ENCODE measurements around the gene ZNF512.

The ZNF512 gene

DNA sequence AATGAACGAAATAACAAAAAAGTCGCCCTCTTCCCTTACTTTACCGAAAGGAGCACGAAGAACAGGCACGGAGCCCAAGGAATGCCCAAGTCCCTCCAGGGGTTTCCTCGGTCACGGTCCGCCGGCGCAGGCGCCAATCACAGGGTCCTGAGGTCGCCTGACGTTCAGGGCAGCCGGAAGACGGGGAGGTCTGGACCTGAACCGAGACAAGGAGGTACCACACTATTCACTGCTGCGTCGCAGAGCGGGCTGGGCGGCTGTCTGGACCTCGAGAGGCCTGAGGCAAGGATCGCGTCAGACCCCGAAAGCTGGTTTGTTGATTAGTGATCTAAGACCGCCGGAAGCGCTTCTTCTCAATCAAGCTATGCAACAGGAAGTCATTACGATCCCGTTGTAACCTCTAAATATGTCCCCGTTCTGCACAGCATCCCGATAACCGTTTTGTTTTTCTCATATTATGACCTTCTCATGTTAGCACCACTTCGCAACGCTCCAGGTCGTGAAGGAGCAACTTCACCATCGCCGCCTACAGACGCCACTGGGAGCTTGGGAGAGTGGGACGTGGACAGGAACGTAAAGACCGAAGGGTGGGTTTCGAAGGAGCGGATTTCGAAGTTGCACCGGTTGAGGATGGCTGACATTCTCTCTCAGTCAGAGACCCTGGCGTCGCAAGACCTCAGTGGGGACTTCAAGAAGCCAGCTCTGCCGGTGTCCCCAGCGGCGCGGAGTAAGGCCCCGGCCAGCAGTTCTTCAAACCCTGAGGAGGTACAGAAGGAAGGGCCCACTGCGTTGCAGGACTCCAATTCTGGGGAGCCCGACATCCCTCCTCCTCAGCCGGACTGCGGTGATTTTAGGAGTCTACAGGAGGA, 80.7 kb downstream of the ZNF512 start, which contains the start of the genes SLC4A1AP and SUPT7L:
Gene SLC4A1AP, plus strand, starts transcription at position 605 of the 869 bp plus-strand sequence. Its CDS starts 26 bp downstream, at position 631.
Gene SUPT7L, minus strand, starts transcription at position 330 of the 869 bp plus-strand sequence. CDS start 1,422 bp downstream, outside the sequence.
- Histone ChIP-seq H2BK12ac (ENCODE audit: low read length) (no peak within 1 kb of the TSS), H3K36me3 (replicated peaks in 1 of 2; ENCODE audit: control insufficient read depth in 2 of 2, insufficient read depth in 2 of 2, low read length in 2 of 2) (peaks cover 9 to 64% of the 10 kb centered on the region in 2 donors)
- DNase-seq (ENCODE audit: low spot score): peak; percentile 92

DNA sequence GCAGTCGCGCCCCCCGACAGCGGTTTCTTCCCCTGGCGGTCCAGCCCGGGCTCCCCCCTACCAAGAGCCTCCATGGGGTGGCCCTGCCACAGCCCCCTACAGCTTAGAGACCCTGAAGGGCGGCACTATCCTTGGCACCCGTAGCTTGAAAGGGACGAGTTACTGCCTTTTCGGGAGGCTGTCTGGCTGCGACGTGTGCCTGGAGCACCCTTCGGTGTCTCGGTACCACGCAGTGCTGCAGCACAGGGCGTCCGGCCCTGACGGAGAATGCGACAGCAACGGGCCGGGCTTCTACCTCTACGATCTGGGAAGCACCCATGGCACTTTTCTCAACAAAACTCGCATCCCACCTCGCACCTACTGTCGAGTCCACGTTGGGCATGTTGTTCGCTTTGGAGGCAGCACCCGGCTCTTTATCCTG, 81.3 kb downstream of the ZNF512 start:
- no peak overlapping the region for H2BK15ac ChIP-seq (ENCODE audit: low read length)
- no peaks in the 10 kb centered on the region for H3K9me3 ChIP-seq (replicated peaks in 1 of 2; ENCODE audit: control insufficient read depth in 2 of 2, insufficient read depth in 1 of 2, low read depth in 1 of 2, low read length in 2 of 2)
- peaks cover 4% of the 10 kb centered on the region for H3K79me1 ChIP-seq (ENCODE audit: low read depth, low read length)
- no peak overlapping the region for H3K23ac ChIP-seq (ENCODE audit: low read depth, low read length, poor library complexity)
- H3K4ac ChIP-seq (ENCODE audit: low read length): no peak overlapping the region
- H2AK5ac ChIP-seq (ENCODE audit: low read depth, low read length): peak overlapping the region; percentile 72
- no CpG with 5 or more reads among the region's 28 CpGs for WGBS, 2 donors (ENCODE audit: extremely low coverage in 2 of 2, insufficient read length in 2 of 2, insufficient replicate concordance in 1 of 2)
- H2AFZ ChIP-seq (ENCODE audit: low read length): peak overlapping the region; percentile 82
- peak overlapping the region; percentile 57 for H3K14ac ChIP-seq (ENCODE audit: low read length)
- H2BK120ac ChIP-seq (ENCODE audit: low read depth, low read length): peak overlapping the region; percentile 85
- DNase-seq (ENCODE audit: low spot score): peak; percentile 2
- no peak overlapping the region for H3K27ac ChIP-seq (replicated peaks; ENCODE audit: low read length)
- H4K91ac ChIP-seq (ENCODE audit: low read depth, low read length, poor library complexity): no peak overlapping the region
- peaks cover 11 to 64% of the 10 kb centered on the region in 2 donors for H3K36me3 ChIP-seq (replicated peaks in 1 of 2; ENCODE audit: control insufficient read depth in 2 of 2, insufficient read depth in 2 of 2, low read length in 2 of 2)
- H3K4me1 ChIP-seq (ENCODE audit: control insufficient read depth in 2 of 2, insufficient read depth in 1 of 2, low read depth in 1 of 2, low read length in 2 of 2): peaks cover 5 to 12% of the 10 kb centered on the region in 2 donors
- H3K4me2 ChIP-seq (ENCODE audit: insufficient read depth, low read length, poor library complexity, severe bottlenecking): peak overlapping the region; percentile 99
- peak overlapping the region; percentile 94 for H4K8ac ChIP-seq (ENCODE audit: low read depth, low read length)
- no peak overlapping the region for H2BK12ac ChIP-seq (ENCODE audit: low read length)
- H3K18ac ChIP-seq (ENCODE audit: low read length): peak overlapping the region; percentile 30
- peak overlapping the region; percentile 82 to 88 for H3K4me3 ChIP-seq (ENCODE audit: low read length in 2 of 2)
- peak overlapping the region; percentile 87 for H3K9ac ChIP-seq (ENCODE audit: low read depth, low read length, poor library complexity)
- no peak overlapping the region for H2BK5ac ChIP-seq (ENCODE audit: low read length)
- no peaks in the 10 kb centered on the region for H3K27me3 ChIP-seq (ENCODE audit: control insufficient read depth in 3 of 3, insufficient read depth in 3 of 3, low read depth in 1 of 3, low read length in 3 of 3)

More for the DNA sequence above, 80.7 kb downstream of the ZNF512 start, which contains the start of the genes SLC4A1AP and SUPT7L:
- H3K4me3 ChIP-seq (ENCODE audit: low read length in 2 of 2): peak within 1 kb of the TSS; percentile 82 to 88
- H4K91ac ChIP-seq (ENCODE audit: low read depth, low read length, poor library complexity): no peak within 1 kb of the TSS
- peak within 1 kb of the TSS; percentile 89 for H3K18ac ChIP-seq (ENCODE audit: low read length)
- H2AK5ac ChIP-seq (ENCODE audit: low read depth, low read length): peak within 1 kb of the TSS; percentile 72
- WGBS, 2 donors (ENCODE audit: extremely low coverage in 2 of 2, insufficient read length in 2 of 2, insufficient replicate concordance in 1 of 2): no CpG with 5 or more reads among the region's 56 CpGs
- H3K4me1 ChIP-seq (ENCODE audit: control insufficient read depth in 2 of 2, insufficient read depth in 1 of 2, low read depth in 1 of 2, low read length in 2 of 2): peaks cover 5 to 12% of the 10 kb centered on the region in 2 donors
- H3K23ac ChIP-seq (ENCODE audit: low read depth, low read length, poor library complexity): peak within 1 kb of the TSS; percentile 17
- H4K8ac ChIP-seq (ENCODE audit: low read depth, low read length): peak within 1 kb of the TSS; percentile 94
- H2BK5ac ChIP-seq (ENCODE audit: low read length): peak within 1 kb of the TSS; percentile 0
- H3K9me3 ChIP-seq (replicated peaks in 1 of 2; ENCODE audit: control insufficient read depth in 2 of 2, insufficient read depth in 1 of 2, low read depth in 1 of 2, low read length in 2 of 2): no peaks in the 10 kb centered on the region
- H2AFZ ChIP-seq (ENCODE audit: low read length): peak within 1 kb of the TSS; percentile 82
- peak within 1 kb of the TSS; percentile 57 for H3K14ac ChIP-seq (ENCODE audit: low read length)
- peak within 1 kb of the TSS; percentile 71 for H3K27ac ChIP-seq (replicated peaks; ENCODE audit: low read length)
- H2BK120ac ChIP-seq (ENCODE audit: low read depth, low read length): peak within 1 kb of the TSS; percentile 85
- H3K4ac ChIP-seq (ENCODE audit: low read length): no peak within 1 kb of the TSS
- H2BK15ac ChIP-seq (ENCODE audit: low read length): no peak within 1 kb of the TSS
- H3K27me3 ChIP-seq (ENCODE audit: control insufficient read depth in 3 of 3, insufficient read depth in 3 of 3, low read depth in 1 of 3, low read length in 3 of 3): no peaks in the 10 kb centered on the region
- peaks cover 4% of the 10 kb centered on the region for H3K79me1 ChIP-seq (ENCODE audit: low read depth, low read length)
- H3K4me2 ChIP-seq (ENCODE audit: insufficient read depth, low read length, poor library complexity, severe bottlenecking): peak within 1 kb of the TSS; percentile 99
- peak within 1 kb of the TSS; percentile 87 for H3K9ac ChIP-seq (ENCODE audit: low read depth, low read length, poor library complexity)

DNA sequence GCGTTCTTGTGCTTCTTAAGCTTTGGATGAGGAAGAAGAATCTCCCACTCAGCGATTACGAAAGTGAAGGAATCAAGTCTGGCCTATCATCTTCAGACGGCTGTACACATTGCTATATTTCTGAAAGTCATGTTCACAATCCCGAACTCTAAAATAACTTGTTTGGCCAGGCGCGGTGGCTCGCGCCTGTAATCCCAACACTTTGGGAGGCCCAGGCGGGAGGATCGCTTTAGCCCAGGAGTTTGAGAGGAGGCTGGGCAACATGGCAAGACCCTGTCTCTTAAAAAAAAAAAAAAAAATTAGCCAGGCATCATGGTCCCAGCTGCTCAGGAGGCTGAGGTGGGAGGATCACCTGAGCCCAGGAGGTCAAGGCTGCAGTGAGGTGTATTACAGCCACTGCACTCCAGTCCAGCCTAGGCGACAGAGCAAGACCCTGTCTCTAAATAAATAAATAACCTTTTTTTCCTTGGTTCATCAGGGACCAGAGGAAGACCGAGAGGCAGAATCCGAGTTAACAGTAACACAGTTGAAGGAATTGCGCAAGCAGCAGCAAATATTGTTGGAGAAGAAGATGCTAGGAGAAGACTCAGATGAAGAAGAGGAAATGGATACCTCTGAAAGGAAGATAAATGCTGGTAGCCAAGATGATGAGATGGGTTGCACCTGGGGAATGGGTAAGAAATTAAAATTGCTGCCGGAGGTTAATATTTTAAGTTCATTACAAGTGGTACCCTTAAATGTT, 82.0 kb downstream of the ZNF512 start:
- Histone ChIP-seq H4K91ac (ENCODE audit: low read depth, low read length, poor library complexity) (no peak overlapping the region), H2BK5ac (ENCODE audit: low read length) (no peak overlapping the region), H2BK12ac (ENCODE audit: low read length) (no peak overlapping the region), H3K4me2 (ENCODE audit: insufficient read depth, low read length, poor library complexity, severe bottlenecking) (peak overlapping the region; percentile 99), H4K8ac (ENCODE audit: low read depth, low read length) (no peak overlapping the region), H3K18ac (ENCODE audit: low read length) (no peak overlapping the region), H2BK15ac (ENCODE audit: low read length) (no peak overlapping the region), H2AK5ac (ENCODE audit: low read depth, low read length) (no peak overlapping the region), H3K14ac (ENCODE audit: low read length) (no peak overlapping the region), H3K23ac (ENCODE audit: low read depth, low read length, poor library complexity) (no peak overlapping the region), H2BK120ac (ENCODE audit: low read depth, low read length) (no peak overlapping the region), H3K9ac (ENCODE audit: low read depth, low read length, poor library complexity) (no peak overlapping the region), H3K27me3 (ENCODE audit: control insufficient read depth in 3 of 3, insufficient read depth in 3 of 3, low read depth in 1 of 3, low read length in 3 of 3) (no peaks in the 10 kb centered on the region), H3K4me3 (ENCODE audit: low read length in 2 of 2) (peak overlapping the region; percentile 82 to 88), H3K4me1 (ENCODE audit: control insufficient read depth in 2 of 2, insufficient read depth in 1 of 2, low read depth in 1 of 2, low read length in 2 of 2) (peaks cover 5 to 12% of the 10 kb centered on the region in 2 donors), H3K27ac (replicated peaks; ENCODE audit: low read length) (no peak overlapping the region), H3K9me3 (replicated peaks in 1 of 2; ENCODE audit: control insufficient read depth in 2 of 2, insufficient read depth in 1 of 2, low read depth in 1 of 2, low read length in 2 of 2) (no peaks in the 10 kb centered on the region), H3K4ac (ENCODE audit: low read length) (no peak overlapping the region), H2AFZ (ENCODE audit: low read length) (no peak overlapping the region), H3K36me3 (replicated peaks in 1 of 2; ENCODE audit: control insufficient read depth in 2 of 2, insufficient read depth in 2 of 2, low read length in 2 of 2) (peaks cover 10 to 63% of the 10 kb centered on the region in 2 donors), H3K79me1 (ENCODE audit: low read depth, low read length) (peaks cover 4% of the 10 kb centered on the region)
- DNase-seq (ENCODE audit: low spot score): no peak
- no CpG with 5 or more reads among the region's 16 CpGs for WGBS, 2 donors (ENCODE audit: extremely low coverage in 2 of 2, insufficient read length in 2 of 2, insufficient replicate concordance in 1 of 2)
